Measurements from ENCODE around the gene BTG3. TPM values are rescaled to one million over a fixed set of nuclear protein-coding genes. Genes with fewer than 3 reads are reported as not detected.

The BTG3 gene
- total and polyA plus RNA-seq, 9 donors, result 16.7 to 181 (median 24.5) TPM

GRCh38 chr21:17590430-17590829 lies 22.3 kb downstream of the BTG3 start:
- no peak for DNase-seq
- TF ChIP-seq CTCF (IDR thresholded peaks at IDR 0.05) (no peak), EP300 (IDR thresholded peaks at IDR 0.05) (no peak), POLR2A (IDR thresholded peaks at IDR 0.05) (no peak)
- Histone ChIP-seq H3K27ac (no peak overlapping the region), H3K36me3 (no peaks in the 10 kb centered on the region), H3K27me3 (no peaks in the 10 kb centered on the region), H3K4me3 (no peak overlapping the region), H3K4me1 (ENCODE audit: insufficient read depth) (no peaks in the 10 kb centered on the region), H3K9me3 (no peaks in the 10 kb centered on the region)
- intact Hi-C loops (cut with DNase I), result no loop called here
- 73 to 80% (median 76%) methylated on average over 4 of the region's 4 CpGs for WGBS, 3 donors

- Histone ChIP-seq H3K4me1 (ENCODE audit: insufficient read depth) (no peaks in the 10 kb centered on the region), H3K4me3 (no peak overlapping the region), H3K27ac (no peak overlapping the region), H3K27me3 (no peaks in the 10 kb centered on the region), H3K36me3 (no peaks in the 10 kb centered on the region), H3K9me3 (no peaks in the 10 kb centered on the region)
- intact Hi-C loops (cut with DNase I), result no loop called here
- 0 to 4% (median 2%) methylated on average over 3 of the region's 3 CpGs for WGBS, 3 donors
- DNase-seq, result no peak
- no peak for TF ChIP-seq EP300 (IDR thresholded peaks at IDR 0.05)
- TF ChIP-seq CTCF (IDR thresholded peaks at IDR 0.05), result peak; percentile 29 to 47 (median 39)
Measured at GRCh38 chr21:17585875-17586450, 26.7 kb downstream of the BTG3 start.

- H3K4me1 ChIP-seq (ENCODE audit: insufficient read depth), result no peaks in the 10 kb centered on the region
- DNase-seq, result no peak
Measured at GRCh38 chr21:17583898-17584297, 28.8 kb downstream of the BTG3 start.

GRCh38 chr21:17580319-17580718 lies 32.4 kb downstream of the BTG3 start:
- TF ChIP-seq EP300 (IDR thresholded peaks at IDR 0.05) (no peak), POLR2A (IDR thresholded peaks at IDR 0.05) (no peak), CTCF (IDR thresholded peaks at IDR 0.05) (no peak)
- no peaks in the 10 kb centered on the region for H3K4me1 ChIP-seq (ENCODE audit: insufficient read depth)
- 90 to 93% (median 91%) methylated on average over 8 of the region's 8 CpGs for WGBS, 3 donors
- no peak for DNase-seq
- no peak overlapping the region for H3K4me3 ChIP-seq
- no peaks in the 10 kb centered on the region for H3K9me3 ChIP-seq
- no peak overlapping the region for H3K27ac ChIP-seq
- no peaks in the 10 kb centered on the region for H3K27me3 ChIP-seq
- H3K36me3 ChIP-seq, result no peaks in the 10 kb centered on the region
- intact Hi-C loops (cut with DNase I), result loop anchor here in 1 of 4 donors (5.0 kb wide), 1 partner anchor 193 kb away; no protein-coding TSS in a partner anchor

More at GRCh38 chr21:17583898-17584297, 28.8 kb downstream of the BTG3 start:
- no peak overlapping the region for H3K27ac ChIP-seq
- intact Hi-C loops (cut with DNase I), result loop anchor here in 1 of 4 donors (5.0 kb wide), 1 partner anchor 197 kb away; no protein-coding TSS in a partner anchor
- no peaks in the 10 kb centered on the region for H3K9me3 ChIP-seq
- no peaks in the 10 kb centered on the region for H3K36me3 ChIP-seq
- no peak overlapping the region for H3K4me3 ChIP-seq
- H3K27me3 ChIP-seq, result no peaks in the 10 kb centered on the region
- TF ChIP-seq POLR2A (IDR thresholded peaks at IDR 0.05) (no peak), CTCF (IDR thresholded peaks at IDR 0.05) (no peak), EP300 (IDR thresholded peaks at IDR 0.05) (no peak)
- WGBS, 3 donors, result 85 to 88% (median 87%) methylated on average over 3 of the region's 3 CpGs
